ENCODE results near the gene RGS4. TPM values are rescaled to one million over a fixed set of nuclear protein-coding genes. Genes with fewer than 3 reads are reported as not detected.

Gene RGS4
- 72.0 TPM for total RNA-seq (ENCODE audit: insufficient read depth, low replicate concordance)

GRCh38 chr1:163069142-163069541 lies at the start of gene RGS4:
Gene RGS4 (plus strand): TSS chr1:163069361. CDS start chr1:163069485, 124 bp downstream.
- peak; percentile 96 for DNase-seq (ENCODE audit: low spot score)

GRCh38 chr1:163022129-163022528 lies 47.0 kb upstream of the RGS4 start:
- no peak for DNase-seq (ENCODE audit: low spot score)

- DNase-seq (ENCODE audit: low spot score) = no peak
Observed at GRCh38 chr1:163027610-163028009, 41.6 kb upstream of the RGS4 start.

DNA sequence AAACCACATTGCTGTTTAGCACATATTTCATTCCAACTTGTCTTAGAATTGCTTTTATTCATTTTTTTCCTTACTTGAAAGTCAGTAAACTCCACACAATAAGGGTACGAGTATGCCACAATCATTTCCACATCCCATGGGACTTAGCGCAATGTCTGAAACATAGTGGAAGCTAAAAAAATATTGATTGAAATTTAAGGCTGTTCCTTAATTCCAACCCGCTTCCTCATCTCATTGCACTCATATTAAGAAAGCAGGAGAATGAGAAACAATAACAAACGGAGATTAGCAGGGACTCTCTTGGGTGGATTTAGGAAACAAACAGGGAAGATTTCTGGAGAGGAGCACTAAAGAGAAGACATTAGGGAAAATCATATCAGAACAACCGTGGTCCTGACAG lies 39.3 kb upstream of the RGS4 start:
- no peak for DNase-seq (ENCODE audit: low spot score)

GRCh38 chr1:163035446-163036249 lies 33.5 kb upstream of the RGS4 start:
- peak; percentile 24 for DNase-seq (ENCODE audit: low spot score)

DNA sequence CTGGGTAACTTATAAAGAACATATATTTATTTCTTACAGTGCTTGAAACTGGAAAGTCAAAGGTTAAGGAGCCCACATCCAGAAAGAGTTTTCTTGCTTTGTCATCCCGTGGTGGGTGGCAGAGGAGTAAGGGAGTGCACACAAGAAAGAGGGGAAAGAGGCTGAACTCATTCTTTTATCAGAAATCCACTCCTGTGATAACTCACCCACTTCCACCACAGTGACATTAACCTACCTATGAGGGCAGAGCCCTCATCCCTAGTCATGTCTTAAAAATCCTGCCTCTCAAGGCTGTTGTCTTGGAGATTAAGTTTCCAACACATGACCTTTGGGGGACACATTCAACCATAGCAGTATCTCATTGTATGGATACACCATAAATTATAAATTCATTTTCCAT lies 32.5 kb upstream of the RGS4 start:
- no peak for DNase-seq (ENCODE audit: low spot score)

DNA sequence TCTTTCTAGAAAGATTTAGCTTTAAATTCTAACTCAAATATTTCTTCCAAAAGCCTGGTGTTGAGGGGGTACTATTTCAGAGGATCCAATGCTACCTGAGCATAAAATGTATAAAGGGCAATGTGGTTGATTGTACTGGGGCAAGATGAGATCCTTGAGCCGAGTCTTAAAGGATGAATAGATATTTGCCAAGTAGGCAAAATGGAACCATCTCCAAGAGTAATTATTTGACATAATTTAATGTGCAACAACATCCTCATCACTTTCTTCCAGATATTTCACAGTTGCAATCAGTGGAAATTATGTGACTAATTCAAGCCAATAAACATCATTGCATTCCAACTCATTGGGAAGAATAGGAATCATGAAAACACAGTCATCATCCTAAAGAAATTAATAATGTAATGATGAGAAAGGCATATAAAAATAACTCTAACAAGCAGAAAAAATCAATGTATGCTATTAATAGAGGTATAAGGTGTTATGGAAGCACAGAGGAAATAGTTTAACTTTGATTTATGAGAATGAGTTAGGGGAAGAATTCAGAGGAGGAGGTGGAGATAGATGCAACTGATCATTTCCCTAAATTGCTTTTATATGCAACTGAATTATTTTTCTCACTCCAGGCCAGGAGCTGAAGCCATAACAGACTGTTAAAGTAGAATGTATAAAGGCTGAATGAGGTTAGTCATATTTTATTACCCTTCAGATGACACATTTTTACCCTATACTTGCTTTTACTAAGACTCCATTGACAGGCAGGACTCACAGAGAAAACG lies 30.0 kb upstream of the RGS4 start:
- DNase-seq (ENCODE audit: low spot score) = no peak

- DNase-seq (ENCODE audit: low spot score) = no peak
Observed at GRCh38 chr1:163039707-163040093, 29.5 kb upstream of the RGS4 start.

GRCh38 chr1:163046071-163046470 lies 23.1 kb upstream of the RGS4 start:
- DNase-seq (ENCODE audit: low spot score) = peak; percentile 28

GRCh38 chr1:163047951-163048659 lies 21.1 kb upstream of the RGS4 start:
- DNase-seq (ENCODE audit: low spot score) = peak; percentile 77

GRCh38 chr1:163048869-163049268 lies 20.3 kb upstream of the RGS4 start:
- peak; percentile 26 for DNase-seq (ENCODE audit: low spot score)

GRCh38 chr1:163049296-163049695 lies 19.9 kb upstream of the RGS4 start:
- DNase-seq (ENCODE audit: low spot score) = peak; percentile 77

DNA sequence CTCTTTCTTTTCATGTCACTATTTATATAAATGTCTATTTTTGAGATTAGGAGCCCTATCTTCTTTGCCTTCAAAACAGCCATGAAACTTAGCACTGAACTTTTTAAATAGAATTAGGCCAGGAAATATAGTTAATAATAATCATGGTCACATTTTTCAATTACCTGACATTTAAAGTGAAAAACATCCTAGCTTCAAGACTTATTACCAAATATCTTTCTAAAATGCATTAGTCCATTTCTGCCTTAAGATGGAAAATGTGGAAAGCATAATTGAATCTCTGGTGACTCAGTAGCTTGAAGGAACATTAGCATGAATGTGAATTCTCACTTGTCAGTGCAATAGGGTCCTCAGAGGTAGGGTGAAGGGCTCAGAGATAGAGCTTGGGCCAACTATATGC lies 18.7 kb upstream of the RGS4 start:
- DNase-seq (ENCODE audit: low spot score) = no peak

DNA sequence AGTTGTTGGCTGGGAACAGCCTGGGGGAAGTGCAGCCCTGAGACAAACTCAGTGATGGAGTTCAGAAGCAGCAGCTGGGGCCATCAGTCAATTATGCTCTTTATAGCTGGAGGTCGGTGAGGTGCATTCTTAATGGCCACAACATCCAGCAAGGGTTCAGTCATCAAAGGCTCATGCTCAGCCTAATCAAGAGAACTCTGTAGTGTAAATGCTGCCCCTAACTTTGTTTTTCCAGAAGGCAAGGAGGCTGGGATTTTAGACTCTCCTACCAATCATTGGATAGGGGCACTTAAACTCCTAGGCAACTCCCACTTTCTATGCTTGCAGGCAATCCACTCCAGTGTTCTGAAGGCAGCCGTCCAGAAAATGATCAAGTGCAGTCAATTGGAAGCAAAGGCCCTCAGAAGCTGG lies 15.0 kb upstream of the RGS4 start:
- no peak for DNase-seq (ENCODE audit: low spot score)

- peak; percentile 26 for DNase-seq (ENCODE audit: low spot score)
Observed at GRCh38 chr1:163055005-163055404, 14.2 kb upstream of the RGS4 start.

DNA sequence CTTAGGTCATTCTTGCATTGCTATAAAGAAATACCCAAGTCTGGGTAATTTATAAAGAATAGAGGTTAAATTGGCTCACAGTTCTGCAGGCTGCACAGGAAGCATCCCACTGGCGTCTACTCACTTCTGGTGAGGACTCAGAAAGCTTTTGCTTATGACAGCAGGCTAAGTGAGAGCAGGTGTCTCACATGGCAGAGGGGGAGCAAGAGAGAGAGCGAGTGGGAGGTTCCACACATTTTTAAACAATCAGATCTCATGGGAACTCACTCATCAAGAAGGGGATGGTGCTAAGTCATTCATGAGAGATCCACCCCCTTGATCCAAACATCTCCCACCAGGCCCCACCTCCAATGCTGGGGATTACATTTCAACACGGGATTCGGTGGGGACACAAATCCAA lies 13.6 kb upstream of the RGS4 start:
- no peak for DNase-seq (ENCODE audit: low spot score)

DNA sequence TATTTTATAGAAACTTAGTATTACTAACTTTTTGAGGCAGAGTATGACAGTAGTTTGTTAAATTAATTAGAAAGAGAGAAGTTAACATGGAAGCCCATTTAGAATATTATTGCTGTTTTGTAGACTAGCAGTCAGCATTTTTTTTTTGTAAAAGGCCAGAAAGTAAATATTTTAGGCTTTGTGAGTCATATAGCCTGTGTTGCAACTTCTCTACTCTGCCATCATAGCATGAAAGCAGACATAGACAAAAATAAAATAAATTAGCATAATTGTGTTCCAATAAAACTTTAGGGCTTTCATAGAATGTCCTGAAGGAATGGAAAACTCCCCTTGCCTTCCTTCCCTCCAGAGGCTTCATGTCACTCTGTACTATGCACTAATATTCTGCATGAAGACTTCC lies 12.3 kb upstream of the RGS4 start:
- peak; percentile 69 for DNase-seq (ENCODE audit: low spot score)

DNA sequence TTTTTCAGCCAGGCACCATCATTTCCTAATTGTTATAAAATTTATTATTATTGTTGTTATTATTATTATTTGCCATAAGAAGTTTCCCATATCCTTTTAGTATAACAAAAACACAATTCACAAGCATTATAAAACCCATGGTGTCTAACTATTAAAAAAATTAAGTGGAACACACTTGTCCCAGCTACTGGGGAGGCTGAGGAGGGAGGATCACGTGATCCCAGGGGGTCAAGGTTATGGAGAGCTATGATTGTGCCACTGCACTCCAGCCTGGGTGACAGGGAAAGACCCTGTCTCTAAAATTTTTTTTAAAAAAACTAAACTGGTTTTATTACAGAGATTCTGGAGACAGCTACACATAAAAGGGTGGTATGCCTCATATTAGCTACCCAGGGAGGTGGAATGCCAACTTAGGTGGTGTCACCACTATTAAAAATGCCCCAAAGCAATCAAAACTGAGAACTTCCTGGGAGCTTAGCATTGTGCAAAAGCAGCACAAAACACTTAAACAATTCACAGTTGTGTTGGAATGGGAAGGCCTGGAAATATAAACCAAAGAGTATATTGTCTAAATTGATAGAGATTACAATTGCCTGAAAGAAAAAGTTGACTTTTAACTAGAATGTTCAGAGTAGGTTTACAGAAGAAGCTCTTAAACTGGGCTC lies 8.7 kb upstream of the RGS4 start:
- no peak for DNase-seq (ENCODE audit: low spot score)

- no peak for DNase-seq (ENCODE audit: low spot score)
Observed at GRCh38 chr1:163063143-163063542, 6.0 kb upstream of the RGS4 start.

- DNase-seq (ENCODE audit: low spot score) = no peak
Observed at GRCh38 chr1:163063610-163064009, 5.6 kb upstream of the RGS4 start.

DNA sequence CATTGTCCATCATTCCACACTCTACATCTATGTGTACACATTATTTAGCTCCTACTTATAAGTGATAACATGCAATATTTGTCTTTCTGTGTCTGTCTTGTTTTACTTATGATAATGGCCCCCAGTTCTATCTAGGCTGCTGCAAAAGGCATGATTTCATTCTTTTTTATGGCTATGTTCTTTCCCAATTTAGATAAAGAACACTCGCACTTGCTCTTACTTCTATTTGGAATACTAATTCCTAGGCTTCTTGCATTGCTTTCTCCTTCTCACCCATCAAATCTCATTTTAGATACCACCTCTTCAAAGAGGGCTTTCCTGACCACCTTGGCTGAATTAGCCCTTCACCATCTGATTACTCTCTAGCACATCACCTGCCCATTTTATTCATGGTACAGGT lies 3.0 kb upstream of the RGS4 start:
- no peak for DNase-seq (ENCODE audit: low spot score)

- no peak for DNase-seq (ENCODE audit: low spot score)
Observed at GRCh38 chr1:163066686-163067085, 2.5 kb upstream of the RGS4 start.

All from umbilical cord (tissue), 2 donors.